GM21737 (cell line): Measurements from ENCODE around the gene IL13RA1.
"Not testable (repeated sequence)": the region's sequence is repeated elsewhere in the genome, so short reads cannot be mapped to it uniquely, and the experiment has no call there.

Source experiments
- ATAC-seq: cut with Tn5 transposase; IDR thresholded peaks from one replicate; pipeline ENCODE4 v1.9.1; 2021; ENCODE audit warnings: mild to moderate bottlenecking, moderate library complexity; ENCODE audit not compliant: unreplicated experiment

IL13RA1 gene

GRCh38 chrX:118727686-118728339, 407 bp downstream of the IL13RA1 start:
- ATAC-seq: peak; percentile 22

GRCh38 chrX:118729042-118729652, 1.7 kb downstream of the IL13RA1 start:
- ATAC-seq: no peak

GRCh38 chrX:118730500-118731247, 3.3 kb downstream of the IL13RA1 start:
- no peak for ATAC-seq

GRCh38 chrX:118732551-118732950, 5.1 kb downstream of the IL13RA1 start:
- not testable (repeated sequence) for ATAC-seq

DNA sequence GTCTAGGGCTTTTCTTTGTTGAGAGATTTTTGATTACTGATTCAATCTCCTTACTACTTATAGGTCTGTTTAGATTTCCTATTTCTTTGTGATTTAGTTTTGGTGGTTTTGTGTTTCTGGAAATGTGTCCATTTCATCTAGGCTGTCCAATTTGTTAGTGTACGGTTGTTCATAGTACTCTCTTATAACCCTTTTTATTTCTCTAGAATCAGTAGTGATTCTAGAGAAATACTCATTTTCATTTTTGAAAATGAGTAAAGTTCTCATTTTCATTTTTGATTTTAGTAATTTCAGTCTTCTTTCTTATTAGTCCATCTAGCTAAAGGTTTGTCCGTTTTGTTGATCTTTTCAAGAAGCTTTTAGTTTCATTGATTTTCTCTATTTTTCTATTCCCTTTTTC, 7.5 kb downstream of the IL13RA1 start:
- no peak for ATAC-seq

DNA sequence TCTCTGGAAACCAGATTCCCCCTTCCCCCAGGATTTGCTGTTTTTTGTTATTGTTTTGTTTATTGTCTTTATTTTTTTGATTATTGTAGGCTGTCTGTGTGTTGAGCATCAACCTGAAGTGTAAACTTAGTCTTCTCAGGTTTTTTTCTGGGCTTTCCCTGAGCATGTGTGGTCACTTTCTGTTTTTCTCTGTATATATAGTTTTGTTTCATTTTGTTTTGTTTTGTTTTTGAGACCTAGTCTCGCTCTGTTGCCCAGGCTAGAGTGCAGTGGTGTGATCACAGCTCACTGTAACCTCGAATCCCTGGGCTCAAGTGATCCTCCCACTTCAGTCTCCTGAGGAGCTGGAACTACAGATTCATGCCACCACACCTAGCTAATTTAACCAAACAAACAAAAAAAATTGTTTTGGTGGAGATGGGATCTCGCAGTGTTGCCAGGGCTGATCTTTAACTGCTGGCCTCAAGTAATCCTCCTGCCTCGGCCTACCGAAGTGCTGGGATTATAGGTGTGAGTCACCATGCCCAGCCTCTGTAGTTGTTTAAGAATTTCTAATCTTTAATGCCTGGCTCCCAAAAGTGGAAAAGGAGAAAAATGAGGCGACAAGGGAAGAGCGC, 9.1 kb downstream of the IL13RA1 start:
- ATAC-seq: no peak

DNA sequence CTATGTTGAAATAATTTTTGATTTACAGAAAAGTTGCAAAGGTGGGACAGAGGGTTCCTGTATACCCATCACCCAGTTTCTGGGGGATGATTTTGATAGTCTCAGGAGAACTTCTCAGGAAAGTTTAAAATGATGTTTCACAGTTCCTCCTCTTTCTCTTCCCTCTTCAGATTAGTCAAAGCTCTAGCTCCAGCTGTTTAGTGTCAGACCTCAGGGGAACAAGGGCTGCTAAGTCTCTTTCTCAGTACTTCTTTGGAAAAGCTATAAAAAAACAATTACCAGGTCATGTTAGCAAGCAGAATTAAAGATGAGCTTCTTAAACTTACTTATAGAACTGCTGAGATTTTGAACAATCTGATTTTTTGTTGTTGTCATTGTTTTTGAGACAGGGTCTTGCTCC, 12.2 kb downstream of the IL13RA1 start:
- ATAC-seq: no peak

DNA sequence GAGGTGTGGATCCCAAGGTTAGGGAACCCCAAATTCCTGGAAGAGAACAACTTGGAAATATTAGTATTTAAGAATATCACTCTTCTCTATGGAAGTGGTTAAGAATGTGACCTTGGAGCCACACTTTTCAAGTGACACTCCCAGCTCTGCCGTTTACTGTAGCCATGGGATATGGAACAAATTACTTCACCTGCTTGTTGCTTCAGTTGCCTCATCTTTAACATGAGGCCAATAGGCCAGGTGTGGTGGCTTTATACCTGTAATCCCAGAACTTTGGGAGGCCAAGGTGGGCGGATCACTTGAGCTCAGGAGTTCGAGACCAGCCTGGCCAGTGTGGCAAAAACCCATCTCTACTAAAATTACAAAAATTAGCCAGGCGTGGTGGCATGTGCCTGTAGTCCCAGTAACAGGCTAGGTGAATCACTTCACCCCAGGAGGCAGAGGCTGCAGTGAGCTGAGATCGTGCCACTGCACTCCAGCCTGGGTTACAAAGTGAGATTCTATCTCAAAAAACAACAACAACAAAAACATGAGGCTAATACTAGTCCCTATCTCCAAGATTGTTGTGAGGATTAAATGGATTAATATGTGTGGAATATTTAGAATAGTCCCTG, 13.0 kb downstream of the IL13RA1 start:
- ATAC-seq: no peak

GRCh38 chrX:118742176-118742575, 14.8 kb downstream of the IL13RA1 start:
- ATAC-seq: no peak

GRCh38 chrX:118745570-118745969, 18.2 kb downstream of the IL13RA1 start:
- ATAC-seq: no peak

DNA sequence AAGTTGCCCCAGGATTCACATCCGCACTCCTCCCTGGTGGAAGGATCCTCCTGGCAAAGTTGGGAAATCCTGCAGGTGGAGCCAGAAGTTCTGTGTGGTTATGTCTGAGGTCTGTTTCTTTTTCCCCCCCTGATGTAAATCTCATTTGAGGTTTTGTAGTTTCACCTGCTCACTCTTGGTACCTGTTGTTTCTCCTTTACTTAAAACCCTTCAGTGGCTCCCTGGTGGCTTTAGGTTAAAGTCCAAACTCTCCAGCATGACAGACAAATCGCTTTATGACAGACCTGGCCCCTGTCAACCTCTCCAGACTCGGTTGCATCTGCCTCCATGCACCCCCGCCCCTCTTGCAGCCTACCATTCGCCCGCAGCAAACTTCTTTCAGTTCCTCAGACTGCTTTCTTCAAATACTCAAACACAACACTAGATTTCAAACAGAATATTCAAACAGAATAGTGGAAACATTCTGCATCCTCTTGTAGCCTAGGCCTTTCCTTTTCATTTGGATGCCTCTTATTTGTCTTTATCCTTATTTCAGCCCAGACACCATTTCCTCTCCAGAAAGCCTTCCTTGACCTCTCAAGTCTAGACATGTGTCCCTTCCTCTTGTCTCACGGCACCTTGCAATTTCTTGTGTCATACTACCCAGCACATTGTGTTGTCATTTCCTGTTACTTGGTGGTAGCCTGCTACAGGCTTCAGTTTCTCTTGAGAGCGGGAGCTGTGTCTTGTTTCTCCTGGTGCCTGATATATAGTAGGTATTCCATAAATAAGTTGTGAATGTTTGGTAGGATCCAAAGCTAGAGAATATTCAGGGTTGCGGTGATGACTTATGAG, 24.8 kb downstream of the IL13RA1 start:
- ATAC-seq: peak; percentile 78

DNA sequence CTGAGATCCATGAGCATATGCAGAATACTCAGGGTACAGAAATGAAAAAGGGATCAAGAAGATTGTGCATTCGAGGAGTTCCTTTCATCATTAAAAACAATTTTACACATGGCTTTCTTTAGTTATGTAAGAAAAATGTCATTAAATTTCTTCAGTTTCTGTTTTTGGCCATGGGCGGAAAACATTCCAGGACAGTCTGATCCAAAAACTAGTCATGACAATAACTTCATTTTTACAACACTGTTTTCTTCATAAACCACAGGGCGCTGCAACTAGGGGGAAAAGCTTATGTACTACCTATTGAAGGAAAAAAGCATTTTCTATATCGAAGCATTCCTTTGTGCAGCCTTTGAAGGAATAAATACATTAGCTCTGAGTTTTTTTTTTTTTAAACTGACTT, 28.2 kb downstream of the IL13RA1 start:
- no peak for ATAC-seq

GRCh38 chrX:118756101-118756500, 28.7 kb downstream of the IL13RA1 start:
- ATAC-seq: no peak

- no peak for ATAC-seq
These were observed 31.1 kb downstream of the IL13RA1 start for GRCh38 chrX:118758511-118758910.

GRCh38 chrX:118760025-118760424, 32.6 kb downstream of the IL13RA1 start:
- no peak for ATAC-seq

DNA sequence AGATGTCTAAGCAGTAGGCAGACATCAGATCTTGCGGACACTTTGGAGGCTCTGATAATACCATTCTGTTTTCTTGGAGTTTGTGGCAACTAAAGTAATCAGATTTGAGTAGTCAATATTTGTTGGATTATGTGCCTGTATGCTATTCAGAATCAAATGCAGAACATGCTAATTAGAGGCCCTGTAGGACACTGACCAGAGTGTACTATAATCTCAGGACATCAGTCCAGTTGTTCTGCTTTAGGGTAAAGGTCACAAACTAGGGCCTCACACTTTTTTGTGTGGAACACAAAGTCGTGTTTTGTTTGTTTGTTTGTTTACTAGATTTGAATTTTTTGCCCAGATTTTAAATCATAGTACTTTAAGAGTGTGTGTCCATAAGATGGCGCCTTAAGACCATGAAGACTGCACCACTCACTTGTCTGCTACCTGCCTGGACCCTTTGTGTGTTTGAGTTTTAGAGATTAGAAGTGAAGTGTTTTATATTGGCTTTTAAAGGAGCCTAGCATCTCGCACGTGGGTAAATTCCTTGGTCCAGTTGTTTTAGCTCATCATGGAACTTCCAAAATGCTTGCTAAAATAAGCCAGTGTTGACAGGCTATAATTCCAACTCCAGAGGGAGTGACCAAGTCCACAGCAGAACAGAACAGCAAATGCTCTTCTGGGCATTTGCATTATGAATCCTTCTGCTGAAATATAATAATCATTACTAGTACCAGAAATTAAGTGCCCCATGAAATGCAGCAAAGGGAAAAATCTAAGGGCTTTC, 34.7 kb downstream of the IL13RA1 start:
- no peak for ATAC-seq

GRCh38 chrX:118763489-118763888, 36.1 kb downstream of the IL13RA1 start:
- ATAC-seq: no peak

GRCh38 chrX:118764122-118764521, 36.7 kb downstream of the IL13RA1 start:
- ATAC-seq: no peak

DNA sequence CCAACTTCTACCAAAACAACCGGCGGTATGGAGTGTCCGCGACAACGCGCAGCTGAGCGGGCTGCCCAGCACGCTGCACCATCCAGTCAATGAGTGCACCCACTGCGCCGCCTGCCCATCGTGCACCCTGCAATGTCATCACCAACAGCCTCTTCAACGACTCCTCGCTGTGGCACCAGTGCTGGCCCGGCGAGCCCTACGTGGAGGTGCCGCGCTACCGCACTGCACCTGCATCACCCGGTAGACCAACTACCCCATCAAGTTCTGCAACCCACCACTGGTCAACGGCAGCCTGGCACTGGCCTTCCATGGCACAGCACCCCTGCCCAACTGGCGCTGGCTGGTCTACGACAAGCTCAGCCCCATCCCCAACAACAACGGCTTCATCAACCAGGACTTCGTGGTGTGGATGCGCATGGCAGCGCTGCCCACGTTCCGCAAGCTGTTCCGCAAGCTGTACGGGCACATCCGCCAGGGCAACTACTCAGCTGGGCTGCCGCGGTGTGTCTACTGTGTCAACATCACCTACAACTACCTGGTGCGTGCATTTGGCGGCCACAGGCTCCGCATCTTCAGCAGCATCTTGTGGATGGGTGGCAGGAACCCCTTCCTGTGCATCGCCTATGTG, 42.8 kb downstream of the IL13RA1 start:
- no peak for ATAC-seq
